Panc1 (cell line): ENCODE results near the gene CSNK1G1. TPM values are rescaled to one million over a fixed set of nuclear protein-coding genes. Genes with fewer than 3 reads are reported as not detected.
A peak's percentile ranks its signal among the peaks of the same experiment; 100 is the strongest.

ENCODE experiments used
- ATAC-seq: fragments of 200-7000 bp; cut with Tn5 transposase; 2 replicates; pipeline ENCODE4 v1.9.1; 2020; ENCODE audit warnings: mild to moderate bottlenecking, moderate library complexity
- BruUV-seq: library from RNA; stranded (reverse); fragments of 400-500 nt; replicated peaks from 2 replicates; lab custom pipeline; 2021; lab: Mats Ljungman, UMichigan
- CTCF ChIA-PET: fragments of 300-600 bp; sonication (Branson Sonifier 250); formaldehyde crosslinking; loops from one replicate; lab custom pipeline; 2022; ENCODE audit warnings: antibody characterized with exemption; lab: Charles Lee
- POLR2A ChIA-PET: fragments of 300-600 bp; sonication (Branson Sonifier 250); formaldehyde crosslinking; loops from one replicate; lab custom pipeline; 2022; ENCODE audit warnings: antibody characterized with exemption; lab: Charles Lee
- DNase-seq: peaks from one replicate; pipeline ENCODE4 v3.0.0-alpha.2; 2010; ENCODE audit warnings: low read depth, low spot score
- H3K27ac ChIP-seq: 2 replicates; pipeline ENCODE4 v1.5.1; 2011; ENCODE audit warnings: mild to moderate bottlenecking, low read length, inconsistent platforms
- H3K27me3 ChIP-seq: fragments of 200-500 bp; sonication (Bioruptor generic); 2 replicates; pipeline ENCODE4 v1.6.0; 2014; ENCODE audit warnings: low read length, inconsistent platforms; ENCODE audit not compliant: control insufficient read depth, insufficient read depth
- H3K36me3 ChIP-seq: fragments of 200-500 bp; sonication (Bioruptor generic); 2 replicates; pipeline ENCODE4 v1.5.1; 2014; ENCODE audit warnings: inconsistent platforms, mild to moderate bottlenecking, low read length, moderate library complexity; ENCODE audit not compliant: control insufficient read depth, insufficient read depth
- H3K4me1 ChIP-seq: 2 replicates; pipeline ENCODE4 v1.5.1; 2011; ENCODE audit warnings: inconsistent platforms, mild to moderate bottlenecking, low read length, moderate library complexity; ENCODE audit not compliant: control insufficient read depth, insufficient read depth
- H3K4me3 ChIP-seq, 2 experiments: 2 replicates each; pipeline ENCODE4 v1.5.1; 2011 to 2012; ENCODE audit warnings: low read depth in 2 of 2, low read length in 2 of 2, mild to moderate bottlenecking in 2 of 2, inconsistent platforms in 1 of 2, moderate library complexity in 1 of 2
- H3K9me3 ChIP-seq: fragments of 200-500 bp; sonication (Bioruptor generic); 2 replicates; pipeline ENCODE4 v1.5.1; 2014; ENCODE audit warnings: low read depth, mild to moderate bottlenecking, inconsistent platforms, low read length, moderate library complexity; ENCODE audit not compliant: control insufficient read depth, insufficient read depth
- CTCF ChIP-seq: fragments of 450-650 bp; IDR thresholded peaks from 2 replicates; pipeline ENCODE4 v1.5.1; 2017; ENCODE audit warnings: mild to moderate bottlenecking
- POLR2AphosphoS5 ChIP-seq: IDR thresholded peaks from 2 replicates; pipeline ENCODE4 v1.6.1; 2012; ENCODE audit warnings: mild to moderate bottlenecking, low read depth, low read length, moderate library complexity
- SIN3A ChIP-seq: IDR thresholded peaks from 2 replicates; pipeline ENCODE4 v1.6.1; 2012; ENCODE audit warnings: low read depth, mild to moderate bottlenecking, low read length, moderate library complexity, borderline replicate concordance; ENCODE audit not compliant: insufficient read depth
- TCF7L2 ChIP-seq: IDR thresholded peaks from 2 replicates; pipeline ENCODE4 v1.6.1; 2011; ENCODE audit warnings: mild to moderate bottlenecking, low read depth, low read length, inconsistent platforms
- in situ Hi-C: cut with HindIII; loops from 2 replicates; pipeline ENCODE4 v1.10.0; 2016; ENCODE audit warnings: low sequenced_read_pairs, low pct_unique_long_range_greater_than_20kb
- intact Hi-C: fragments of 100-400 bp; cut with micrococcal nuclease; formaldehyde crosslinking; loops from one replicate; pipeline ENCODE4 v1.10.0; 2022; ENCODE audit not compliant: unreplicated experiment
- total RNA-seq: library from RNA; stranded (reverse); gene quantifications from one replicate; pipeline ENCODE4 v1.2.1, GENCODE V29; 2021; ENCODE audit not compliant: unreplicated experiment
- TF ChIP-seq, protein P1 (sequence below), 2 experiments: IDR thresholded peaks; 2 replicates each; pipeline ENCODE4 v1.6.1; 2011 to 2012; ENCODE audit warnings: low read depth in 2 of 2, control low read depth in 1 of 2, low read length in 1 of 2, mild to moderate bottlenecking in 1 of 2, moderate library complexity in 1 of 2; ENCODE audit not compliant: insufficient read depth in 1 of 2

Gene CSNK1G1
- total RNA-seq, 1 experiment from 2014 or later = 22.8 TPM

- in situ Hi-C loops = no loop called here
- intact Hi-C loops = no loop called here
- Histone ChIP-seq H3K4me3 (no peak overlapping the region), H3K27ac (no peak overlapping the region), H3K9me3 (no peaks in the 10 kb centered on the region), H3K36me3 (no peaks in the 10 kb centered on the region), H3K27me3 (no peaks in the 10 kb centered on the region), H3K4me1 (peaks cover 43% of the 10 kb centered on the region)
- no TSS peak for BruUV-seq
- TF ChIP-seq, protein P1, sequence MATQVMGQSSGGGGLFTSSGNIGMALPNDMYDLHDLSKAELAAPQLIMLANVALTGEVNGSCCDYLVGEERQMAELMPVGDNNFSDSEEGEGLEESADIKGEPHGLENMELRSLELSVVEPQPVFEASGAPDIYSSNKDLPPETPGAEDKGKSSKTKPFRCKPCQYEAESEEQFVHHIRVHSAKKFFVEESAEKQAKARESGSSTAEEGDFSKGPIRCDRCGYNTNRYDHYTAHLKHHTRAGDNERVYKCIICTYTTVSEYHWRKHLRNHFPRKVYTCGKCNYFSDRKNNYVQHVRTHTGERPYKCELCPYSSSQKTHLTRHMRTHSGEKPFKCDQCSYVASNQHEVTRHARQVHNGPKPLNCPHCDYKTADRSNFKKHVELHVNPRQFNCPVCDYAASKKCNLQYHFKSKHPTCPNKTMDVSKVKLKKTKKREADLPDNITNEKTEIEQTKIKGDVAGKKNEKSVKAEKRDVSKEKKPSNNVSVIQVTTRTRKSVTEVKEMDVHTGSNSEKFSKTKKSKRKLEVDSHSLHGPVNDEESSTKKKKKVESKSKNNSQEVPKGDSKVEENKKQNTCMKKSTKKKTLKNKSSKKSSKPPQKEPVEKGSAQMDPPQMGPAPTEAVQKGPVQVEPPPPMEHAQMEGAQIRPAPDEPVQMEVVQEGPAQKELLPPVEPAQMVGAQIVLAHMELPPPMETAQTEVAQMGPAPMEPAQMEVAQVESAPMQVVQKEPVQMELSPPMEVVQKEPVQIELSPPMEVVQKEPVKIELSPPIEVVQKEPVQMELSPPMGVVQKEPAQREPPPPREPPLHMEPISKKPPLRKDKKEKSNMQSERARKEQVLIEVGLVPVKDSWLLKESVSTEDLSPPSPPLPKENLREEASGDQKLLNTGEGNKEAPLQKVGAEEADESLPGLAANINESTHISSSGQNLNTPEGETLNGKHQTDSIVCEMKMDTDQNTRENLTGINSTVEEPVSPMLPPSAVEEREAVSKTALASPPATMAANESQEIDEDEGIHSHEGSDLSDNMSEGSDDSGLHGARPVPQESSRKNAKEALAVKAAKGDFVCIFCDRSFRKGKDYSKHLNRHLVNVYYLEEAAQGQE (IDR thresholded peaks at IDR 0.05; ENCODE audit: insufficient read depth in 1 of 2, low read depth in 2 of 2, low read length in 1 of 2) = no peak
- TF ChIP-seq CTCF (no peak), POLR2AphosphoS5 (no peak), SIN3A (no peak), TCF7L2 (no peak)
- ATAC-seq (no peak), DNase-seq (no peak)
- POLR2A ChIA-PET = interaction anchor here (0.6 kb wide), 1 partner anchor 29 kb away, joined by 3 read pairs; no protein-coding TSS in a partner anchor
- CTCF ChIA-PET = no interaction called here
Observed at GRCh38 chr15:64245405-64245804, 110.6 kb downstream of the CSNK1G1 start.

GRCh38 chr15:64237677-64238076 is 118.3 kb downstream of the CSNK1G1 start:
- no peak for ATAC-seq
- intact Hi-C loops (no loop called here), in situ Hi-C loops (no loop called here)
- no peak overlapping the region for H3K4me3 ChIP-seq
- no peaks in the 10 kb centered on the region for H3K27me3 ChIP-seq
- no peaks in the 10 kb centered on the region for H3K9me3 ChIP-seq
- peaks cover 4% of the 10 kb centered on the region; the same call in 1 of the 2 replicates for H3K4me1 ChIP-seq
- no TSS peak for BruUV-seq
- no peak for DNase-seq
- CTCF ChIA-PET = interaction anchor here (0.6 kb wide), 1 partner anchor 572 kb away, joined by 6 read pairs; no protein-coding TSS in a partner anchor
- no peaks in the 10 kb centered on the region for H3K36me3 ChIP-seq
- POLR2A ChIA-PET = interaction anchor here (0.6 kb wide), 1 partner anchor 527 kb away, joined by 5 read pairs; no protein-coding TSS in a partner anchor
- H3K27ac ChIP-seq = no peak overlapping the region
- TF ChIP-seq SIN3A (no peak), CTCF (no peak), POLR2AphosphoS5 (no peak), TCF7L2 (peak; percentile 84)
- TF ChIP-seq, protein P1 (IDR thresholded peaks at IDR 0.05; ENCODE audit: insufficient read depth in 1 of 2, low read depth in 2 of 2, low read length in 1 of 2) = no peak
